Measurements from ENCODE around the gene PARP15.

The PARP15 gene

DNA sequence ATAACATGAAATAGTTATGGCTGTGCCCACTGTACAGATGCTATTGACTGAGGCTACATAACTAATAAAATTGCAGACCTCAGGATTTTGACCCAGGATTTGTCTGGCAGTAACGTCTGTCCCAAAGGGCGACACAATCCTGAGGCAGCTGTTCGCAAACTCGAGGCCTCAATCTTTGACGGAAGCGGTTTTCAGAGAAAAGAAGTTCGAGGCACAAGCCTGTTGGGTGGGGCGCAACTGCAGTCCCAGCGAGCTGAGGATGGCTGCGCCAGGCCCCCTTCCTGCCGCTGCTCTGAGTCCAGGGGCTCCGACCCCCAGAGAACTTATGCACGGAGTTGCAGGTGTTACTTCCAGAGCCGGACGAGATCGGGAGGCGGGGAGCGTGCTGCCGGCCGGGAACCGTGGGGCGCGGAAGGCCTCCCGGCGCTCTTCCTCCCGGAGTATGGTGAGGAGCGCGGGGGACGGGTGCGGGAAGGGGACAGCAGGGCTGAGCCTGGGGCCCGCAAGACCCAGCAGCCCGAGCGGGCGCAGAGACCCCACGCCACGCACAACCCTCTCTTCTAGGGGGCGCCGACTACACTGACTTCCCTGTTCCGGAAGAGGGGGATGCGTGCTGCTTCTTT, at the start of gene PARP15:
Gene PARP15 (plus strand): TSS at position 242 of the 623 bp plus-strand sequence. CDS start 18 bp downstream, at position 260.
- TF ChIP-seq, protein P1, sequence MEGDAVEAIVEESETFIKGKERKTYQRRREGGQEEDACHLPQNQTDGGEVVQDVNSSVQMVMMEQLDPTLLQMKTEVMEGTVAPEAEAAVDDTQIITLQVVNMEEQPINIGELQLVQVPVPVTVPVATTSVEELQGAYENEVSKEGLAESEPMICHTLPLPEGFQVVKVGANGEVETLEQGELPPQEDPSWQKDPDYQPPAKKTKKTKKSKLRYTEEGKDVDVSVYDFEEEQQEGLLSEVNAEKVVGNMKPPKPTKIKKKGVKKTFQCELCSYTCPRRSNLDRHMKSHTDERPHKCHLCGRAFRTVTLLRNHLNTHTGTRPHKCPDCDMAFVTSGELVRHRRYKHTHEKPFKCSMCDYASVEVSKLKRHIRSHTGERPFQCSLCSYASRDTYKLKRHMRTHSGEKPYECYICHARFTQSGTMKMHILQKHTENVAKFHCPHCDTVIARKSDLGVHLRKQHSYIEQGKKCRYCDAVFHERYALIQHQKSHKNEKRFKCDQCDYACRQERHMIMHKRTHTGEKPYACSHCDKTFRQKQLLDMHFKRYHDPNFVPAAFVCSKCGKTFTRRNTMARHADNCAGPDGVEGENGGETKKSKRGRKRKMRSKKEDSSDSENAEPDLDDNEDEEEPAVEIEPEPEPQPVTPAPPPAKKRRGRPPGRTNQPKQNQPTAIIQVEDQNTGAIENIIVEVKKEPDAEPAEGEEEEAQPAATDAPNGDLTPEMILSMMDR (IDR thresholded peaks at IDR 0.05; ENCODE audit: low read depth, low read length) = no peak
- TF ChIP-seq, protein P2, sequence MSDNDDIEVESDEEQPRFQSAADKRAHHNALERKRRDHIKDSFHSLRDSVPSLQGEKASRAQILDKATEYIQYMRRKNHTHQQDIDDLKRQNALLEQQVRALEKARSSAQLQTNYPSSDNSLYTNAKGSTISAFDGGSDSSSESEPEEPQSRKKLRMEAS (IDR thresholded peaks at IDR 0.05; ENCODE audit: low read depth, low read length) = no peak
- no peak for DNase-seq (ENCODE audit: low read depth)
- no peak within 1 kb of the TSS for H3K4me3 ChIP-seq (ENCODE audit: low read depth, low read length)

GRCh38 chr3:122530164-122530563, 47.3 kb upstream of the PARP15 start:
- no peak overlapping the region for H3K4me3 ChIP-seq (ENCODE audit: low read depth, low read length)
- DNase-seq (ENCODE audit: low read depth) = no peak
- TF ChIP-seq, protein P2 (IDR thresholded peaks at IDR 0.05; ENCODE audit: low read depth, low read length) = no peak
- TF ChIP-seq, protein P1 (IDR thresholded peaks at IDR 0.05; ENCODE audit: low read depth, low read length) = no peak
- no peak for TF ChIP-seq POLR2A (IDR thresholded peaks at IDR 0.05; ENCODE audit: extremely low read depth, insufficient read length)
- no peak for TF ChIP-seq MYC (IDR thresholded peaks at IDR 0.05; ENCODE audit: low read depth, low read length)

GRCh38 chr3:122533480-122533879, 44.0 kb upstream of the PARP15 start:
- DNase-seq (ENCODE audit: low read depth) = no peak
- H3K4me3 ChIP-seq (ENCODE audit: low read depth, low read length) = no peak overlapping the region
- TF ChIP-seq, protein P2 (IDR thresholded peaks at IDR 0.05; ENCODE audit: low read depth, low read length) = no peak
- TF ChIP-seq, protein P1 (IDR thresholded peaks at IDR 0.05; ENCODE audit: low read depth, low read length) = no peak
- TF ChIP-seq POLR2A (IDR thresholded peaks at IDR 0.05; ENCODE audit: extremely low read depth, insufficient read length) = no peak
- no peak for TF ChIP-seq MYC (IDR thresholded peaks at IDR 0.05; ENCODE audit: low read depth, low read length)

DNA sequence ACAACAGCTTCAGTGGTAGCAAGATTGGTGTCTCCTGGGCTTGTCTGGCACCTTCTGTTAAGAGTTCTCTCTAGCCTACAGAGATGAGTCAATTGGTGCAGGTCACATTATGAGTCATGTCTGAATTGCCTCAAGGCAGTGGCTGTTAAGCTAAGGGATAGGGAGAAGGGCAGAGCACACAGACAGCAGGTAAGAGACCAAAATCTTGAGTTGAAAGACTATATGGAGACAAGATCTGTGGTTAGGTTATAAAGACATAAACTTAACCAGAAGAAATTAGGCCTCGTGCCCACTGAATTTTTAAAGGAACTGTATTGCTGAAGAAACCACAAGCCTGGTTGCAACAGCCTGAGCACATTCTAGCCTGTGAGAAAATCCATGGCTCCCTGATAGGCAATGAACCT, 43.5 kb upstream of the PARP15 start:
- DNase-seq (ENCODE audit: low read depth) = peak; percentile 89
- TF ChIP-seq POLR2A (IDR thresholded peaks at IDR 0.05; ENCODE audit: extremely low read depth, insufficient read length) (no peak), MYC (IDR thresholded peaks at IDR 0.05; ENCODE audit: low read depth, low read length) (no peak; the same call in 1 of the 2 replicates)
- TF ChIP-seq, protein P1 (IDR thresholded peaks at IDR 0.05; ENCODE audit: low read depth, low read length) = no peak
- TF ChIP-seq, protein P2 (IDR thresholded peaks at IDR 0.05; ENCODE audit: low read depth, low read length) = no peak
- no peak overlapping the region for H3K4me3 ChIP-seq (ENCODE audit: low read depth, low read length)

DNA sequence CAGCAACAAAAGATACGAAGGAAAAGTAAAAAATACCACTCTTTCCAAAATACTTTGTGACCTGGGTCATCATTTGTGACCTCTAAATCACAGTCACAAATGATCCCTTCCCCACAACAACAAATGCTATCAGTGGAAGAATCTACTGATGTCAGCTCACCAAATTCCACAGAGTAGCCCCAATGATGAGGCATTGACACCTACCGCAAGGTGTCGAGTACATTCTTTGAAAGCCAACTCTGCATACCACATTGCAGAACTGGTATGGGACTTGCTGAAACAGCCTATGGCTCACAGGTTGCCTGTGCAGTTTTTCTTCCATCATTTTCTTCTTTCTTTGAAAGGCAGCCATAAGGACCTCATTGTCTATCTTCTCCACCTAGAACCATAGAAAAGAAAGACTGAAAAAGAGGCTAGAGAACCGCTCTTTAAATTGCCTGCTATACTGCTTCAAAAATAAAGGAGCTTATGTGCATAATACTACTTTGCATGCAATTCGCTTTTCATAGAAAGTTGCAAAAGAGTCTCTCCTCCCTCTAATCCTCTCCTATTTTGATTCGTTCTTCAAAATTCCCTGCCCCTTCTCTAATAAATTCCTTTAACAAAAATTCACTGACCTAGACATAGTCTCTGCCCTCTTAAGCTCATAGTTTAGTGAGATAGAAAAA, 41.4 kb upstream of the PARP15 start:
- DNase-seq (ENCODE audit: low read depth) = no peak
- TF ChIP-seq, protein P2 (IDR thresholded peaks at IDR 0.05; ENCODE audit: low read depth, low read length) = no peak
- TF ChIP-seq POLR2A (IDR thresholded peaks at IDR 0.05; ENCODE audit: extremely low read depth, insufficient read length) (no peak), MYC (IDR thresholded peaks at IDR 0.05; ENCODE audit: low read depth, low read length) (no peak)
- TF ChIP-seq, protein P1 (IDR thresholded peaks at IDR 0.05; ENCODE audit: low read depth, low read length) = no peak

More for the DNA sequence above, 41.4 kb upstream of the PARP15 start:
- H3K4me3 ChIP-seq (ENCODE audit: low read depth, low read length) = no peak overlapping the region
